ENCODE measurements around the gene THOC6. TPM values are rescaled to one million over a fixed set of nuclear protein-coding genes. Genes with fewer than 3 reads are reported as not detected.
"Not testable (repeated sequence)": the region's sequence is repeated elsewhere in the genome, so short reads cannot be mapped to it uniquely, and the experiment has no call there.

The THOC6 gene
- total and polyA plus RNA-seq, 2 donors (not counting 1 experiment from before 2014, with no cell fraction given) = 28.5 to 52.2 TPM

DNA sequence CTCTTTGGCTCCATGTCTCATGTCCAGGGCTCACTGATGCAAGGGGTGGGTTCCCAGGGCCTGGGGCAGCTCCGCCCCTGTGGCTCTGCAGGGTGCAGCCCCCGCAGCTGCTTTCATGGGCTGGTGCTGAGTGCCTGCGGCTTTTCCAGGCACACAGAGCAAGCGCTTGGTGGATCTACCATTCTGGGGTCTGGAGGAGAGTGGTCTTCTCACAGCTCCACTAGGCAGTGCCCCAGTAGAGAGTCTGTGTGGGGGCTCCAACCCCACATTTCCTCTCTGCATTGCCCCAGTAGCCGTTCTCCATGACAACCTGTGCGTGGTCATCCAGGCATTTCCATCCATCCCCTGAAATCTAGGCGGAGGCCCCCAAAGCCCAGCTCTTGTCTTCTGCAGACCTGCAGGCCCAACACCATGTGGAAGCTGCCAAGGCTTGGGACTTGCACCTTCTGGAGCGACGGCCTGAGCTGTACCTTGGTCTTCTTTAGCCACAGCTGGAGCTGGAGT, 46.8 kb downstream of the THOC6 start:
- no peak for DNase-seq
- Histone ChIP-seq H3K9ac (ENCODE audit: low read length) (no peak overlapping the region), H3K27me3 (replicated peaks in 1 of 4; ENCODE audit: control extremely low read depth in 1 of 4, control insufficient read depth in 3 of 4, insufficient read depth in 4 of 4, low read length in 3 of 4) (no peaks in the 10 kb centered on the region), H3K4me2 (replicated peaks; ENCODE audit: low read depth, low read length, poor library complexity, severe bottlenecking) (no peak overlapping the region), H3K79me2 (ENCODE audit: control insufficient read depth, insufficient read depth, low read length) (no peaks in the 10 kb centered on the region), H3K36me3 (replicated peaks in 1 of 2; ENCODE audit: control extremely low read depth in 1 of 2, control insufficient read depth in 1 of 2, extremely low read depth in 1 of 2, insufficient read depth in 2 of 2, low read length in 1 of 2) (no peaks in the 10 kb centered on the region), H3K27ac (ENCODE audit: low read length in 2 of 2) (no peak overlapping the region), H2AFZ (ENCODE audit: insufficient read depth, low read depth, low read length, poor library complexity, severe bottlenecking) (no peak overlapping the region), H3K4me1 (ENCODE audit: control insufficient read depth in 2 of 2, insufficient read depth in 2 of 2, low read length in 2 of 2) (peaks cover 24 to 29% of the 10 kb centered on the region in 2 donors), H3K4me3 (ENCODE audit: control extremely low read depth in 1 of 5, extremely low read depth in 1 of 5, insufficient read depth in 1 of 5, low read depth in 2 of 5, low read length in 4 of 5) (no peak overlapping the region), H3K9me3 (ENCODE audit: control extremely low read depth in 1 of 3, control insufficient read depth in 2 of 3, insufficient read depth in 1 of 3, low read length in 2 of 3) (no peaks in the 10 kb centered on the region), H4K20me1 (ENCODE audit: control insufficient read depth, insufficient read depth, low read length, poor library complexity, severe bottlenecking) (no peaks in the 10 kb centered on the region)
- WGBS (ENCODE audit: insufficient coverage) = 96% methylated on average over 8 of the region's 9 CpGs
- TF ChIP-seq, protein P1, sequence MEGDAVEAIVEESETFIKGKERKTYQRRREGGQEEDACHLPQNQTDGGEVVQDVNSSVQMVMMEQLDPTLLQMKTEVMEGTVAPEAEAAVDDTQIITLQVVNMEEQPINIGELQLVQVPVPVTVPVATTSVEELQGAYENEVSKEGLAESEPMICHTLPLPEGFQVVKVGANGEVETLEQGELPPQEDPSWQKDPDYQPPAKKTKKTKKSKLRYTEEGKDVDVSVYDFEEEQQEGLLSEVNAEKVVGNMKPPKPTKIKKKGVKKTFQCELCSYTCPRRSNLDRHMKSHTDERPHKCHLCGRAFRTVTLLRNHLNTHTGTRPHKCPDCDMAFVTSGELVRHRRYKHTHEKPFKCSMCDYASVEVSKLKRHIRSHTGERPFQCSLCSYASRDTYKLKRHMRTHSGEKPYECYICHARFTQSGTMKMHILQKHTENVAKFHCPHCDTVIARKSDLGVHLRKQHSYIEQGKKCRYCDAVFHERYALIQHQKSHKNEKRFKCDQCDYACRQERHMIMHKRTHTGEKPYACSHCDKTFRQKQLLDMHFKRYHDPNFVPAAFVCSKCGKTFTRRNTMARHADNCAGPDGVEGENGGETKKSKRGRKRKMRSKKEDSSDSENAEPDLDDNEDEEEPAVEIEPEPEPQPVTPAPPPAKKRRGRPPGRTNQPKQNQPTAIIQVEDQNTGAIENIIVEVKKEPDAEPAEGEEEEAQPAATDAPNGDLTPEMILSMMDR (IDR thresholded peaks at IDR 0.05) = no peak
- no peak for TF ChIP-seq EZH2 (IDR thresholded peaks at IDR 0.05; ENCODE audit: borderline replicate concordance, insufficient read depth, low read depth, low read length, poor library complexity, severe bottlenecking)
- Mint-ChIP-seq H3K9me3 (ENCODE audit: insufficient read depth) (no peaks in the 10 kb centered on the region), H3K27ac (no peak overlapping the region), H3K27me3 (no peaks in the 10 kb centered on the region), H3K4me3 (no peak overlapping the region), H3K4me1 (peaks cover 35% of the 10 kb centered on the region)
- CTCF ChIA-PET = interaction anchor here (1.1 kb wide), 1 partner anchor 11 kb away, joined by 3 read pairs; no protein-coding TSS in a partner anchor
- POLR2A ChIA-PET = no interaction called here
- intact Hi-C loops (cut with micrococcal nuclease) = no loop called here
- no peak for ATAC-seq (ENCODE audit: low read depth)

DNA sequence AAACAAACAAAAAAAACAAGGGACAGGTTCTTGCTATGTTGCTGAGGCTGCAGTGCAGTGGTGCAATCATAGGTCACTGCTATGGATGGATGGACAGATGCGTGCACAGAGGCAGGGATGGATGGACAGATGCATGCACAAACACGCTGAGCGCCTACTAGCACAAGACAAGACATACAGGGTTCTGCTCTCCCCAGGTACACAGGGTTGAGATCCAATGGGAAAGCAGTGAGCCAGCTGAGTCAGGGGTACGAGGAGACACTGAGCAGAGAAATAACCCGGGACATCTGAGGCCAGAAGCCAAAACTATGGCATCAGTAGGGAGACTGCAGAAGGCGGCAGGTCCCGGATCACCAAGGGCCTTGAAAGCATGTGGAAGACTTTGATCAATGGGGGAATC, 47.8 kb downstream of the THOC6 start:
- TF ChIP-seq, protein P1 (IDR thresholded peaks at IDR 0.05) = no peak
- TF ChIP-seq EZH2 (IDR thresholded peaks at IDR 0.05; ENCODE audit: borderline replicate concordance, insufficient read depth, low read depth, low read length, poor library complexity, severe bottlenecking) = no peak
- DNase-seq (no peak), ATAC-seq (ENCODE audit: low read depth) (no peak)
- H3K27me3 ChIP-seq (replicated peaks in 1 of 4; ENCODE audit: control extremely low read depth in 1 of 4, control insufficient read depth in 3 of 4, insufficient read depth in 4 of 4, low read length in 3 of 4) = no peaks in the 10 kb centered on the region
- CTCF ChIA-PET = no interaction called here
- H3K9me3 ChIP-seq (ENCODE audit: control extremely low read depth in 1 of 3, control insufficient read depth in 2 of 3, insufficient read depth in 1 of 3, low read length in 2 of 3) = peaks cover 0 to 8% (median 0%) of the 10 kb centered on the region in 3 donors
- peaks cover 43% of the 10 kb centered on the region for H3K4me1 Mint-ChIP-seq
- peaks cover 34 to 39% of the 10 kb centered on the region in 2 donors for H3K4me1 ChIP-seq (ENCODE audit: control insufficient read depth in 2 of 2, insufficient read depth in 2 of 2, low read length in 2 of 2)
- no peak overlapping the region for H3K4me3 ChIP-seq (ENCODE audit: control extremely low read depth in 1 of 5, extremely low read depth in 1 of 5, insufficient read depth in 1 of 5, low read depth in 2 of 5, low read length in 4 of 5)
- no peak overlapping the region for H3K4me2 ChIP-seq (replicated peaks; ENCODE audit: low read depth, low read length, poor library complexity, severe bottlenecking)
- H3K79me2 ChIP-seq (ENCODE audit: control insufficient read depth, insufficient read depth, low read length) = peaks cover 3% of the 10 kb centered on the region
- no peak overlapping the region for H3K4me3 Mint-ChIP-seq
- no peak overlapping the region for H2AFZ ChIP-seq (ENCODE audit: insufficient read depth, low read depth, low read length, poor library complexity, severe bottlenecking)
- 99% methylated on average over 6 of the region's 7 CpGs for WGBS (ENCODE audit: insufficient coverage)
- H3K27ac Mint-ChIP-seq = peak overlapping the region; percentile 16
- POLR2A ChIA-PET = no interaction called here
- H3K27ac ChIP-seq (ENCODE audit: low read length in 2 of 2) = no peak overlapping the region
- H3K9me3 Mint-ChIP-seq (ENCODE audit: insufficient read depth) = no peaks in the 10 kb centered on the region
- H4K20me1 ChIP-seq (ENCODE audit: control insufficient read depth, insufficient read depth, low read length, poor library complexity, severe bottlenecking) = no peaks in the 10 kb centered on the region
- H3K9ac ChIP-seq (ENCODE audit: low read length) = no peak overlapping the region
- no peaks in the 10 kb centered on the region for H3K36me3 ChIP-seq (replicated peaks in 1 of 2; ENCODE audit: control extremely low read depth in 1 of 2, control insufficient read depth in 1 of 2, extremely low read depth in 1 of 2, insufficient read depth in 2 of 2, low read length in 1 of 2)
- H3K27me3 Mint-ChIP-seq = no peaks in the 10 kb centered on the region
- intact Hi-C loops (cut with micrococcal nuclease) = no loop called here

DNA sequence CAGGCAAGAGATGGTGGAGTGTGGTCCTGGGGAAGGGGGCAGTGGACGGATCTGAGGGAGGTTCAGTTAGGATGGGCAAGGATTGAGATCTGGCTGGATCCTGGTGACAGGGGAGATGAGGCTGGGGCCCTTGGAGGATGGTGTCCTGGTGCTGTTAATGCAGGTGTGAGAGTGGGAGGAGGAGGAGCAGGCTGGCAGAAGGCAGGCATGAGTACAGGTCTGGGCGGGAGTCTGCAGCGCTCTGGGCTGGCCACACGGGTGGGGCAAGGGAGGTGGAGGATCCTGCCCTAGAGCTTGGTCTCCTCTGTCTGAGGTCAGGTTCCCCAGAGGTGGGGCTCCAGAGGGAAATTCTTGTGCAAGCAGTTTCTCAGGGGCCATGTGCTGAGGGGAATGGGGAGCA, 48.3 kb downstream of the THOC6 start:
- H3K4me1 Mint-ChIP-seq = peaks cover 48% of the 10 kb centered on the region
- H3K79me2 ChIP-seq (ENCODE audit: control insufficient read depth, insufficient read depth, low read length); H3K27ac Mint-ChIP-seq; H3K27me3 Mint-ChIP-seq; H3K27me3 ChIP-seq (replicated peaks in 1 of 4; ENCODE audit: control extremely low read depth in 1 of 4, control insufficient read depth in 3 of 4, insufficient read depth in 4 of 4, low read length in 3 of 4); H3K4me2 ChIP-seq (replicated peaks; ENCODE audit: low read depth, low read length, poor library complexity, severe bottlenecking); DNase-seq; H3K4me3 Mint-ChIP-seq; CTCF ChIA-PET; H3K36me3 ChIP-seq (replicated peaks in 1 of 2; ENCODE audit: control extremely low read depth in 1 of 2, control insufficient read depth in 1 of 2, extremely low read depth in 1 of 2, insufficient read depth in 2 of 2, low read length in 1 of 2); H3K9me3 Mint-ChIP-seq (ENCODE audit: insufficient read depth); intact Hi-C loops (cut with micrococcal nuclease); H3K4me3 ChIP-seq (ENCODE audit: control extremely low read depth in 1 of 5, extremely low read depth in 1 of 5, insufficient read depth in 1 of 5, low read depth in 2 of 5, low read length in 4 of 5); H2AFZ ChIP-seq (ENCODE audit: insufficient read depth, low read depth, low read length, poor library complexity, severe bottlenecking); H3K27ac ChIP-seq (ENCODE audit: low read length in 2 of 2); POLR2A ChIA-PET; H3K9ac ChIP-seq (ENCODE audit: low read length); ATAC-seq (ENCODE audit: low read depth); H4K20me1 ChIP-seq (ENCODE audit: control insufficient read depth, insufficient read depth, low read length, poor library complexity, severe bottlenecking): not testable (repeated sequence)
- no CpG with 5 or more reads among the region's 4 CpGs for WGBS (ENCODE audit: insufficient coverage)
- Histone ChIP-seq H3K4me1 (ENCODE audit: control insufficient read depth in 2 of 2, insufficient read depth in 2 of 2, low read length in 2 of 2) (peaks cover 39 to 44% of the 10 kb centered on the region in 2 donors), H3K9me3 (ENCODE audit: control extremely low read depth in 1 of 3, control insufficient read depth in 2 of 3, insufficient read depth in 1 of 3, low read length in 2 of 3) (peaks cover 0 to 13% (median 2%) of the 10 kb centered on the region in 3 donors)

Measured in B cell (primary cell).